ENCODE results near the gene ANKLE2.
A peak's percentile ranks its signal among the peaks of the same experiment; 100 is the strongest.

ANKLE2 gene

DNA sequence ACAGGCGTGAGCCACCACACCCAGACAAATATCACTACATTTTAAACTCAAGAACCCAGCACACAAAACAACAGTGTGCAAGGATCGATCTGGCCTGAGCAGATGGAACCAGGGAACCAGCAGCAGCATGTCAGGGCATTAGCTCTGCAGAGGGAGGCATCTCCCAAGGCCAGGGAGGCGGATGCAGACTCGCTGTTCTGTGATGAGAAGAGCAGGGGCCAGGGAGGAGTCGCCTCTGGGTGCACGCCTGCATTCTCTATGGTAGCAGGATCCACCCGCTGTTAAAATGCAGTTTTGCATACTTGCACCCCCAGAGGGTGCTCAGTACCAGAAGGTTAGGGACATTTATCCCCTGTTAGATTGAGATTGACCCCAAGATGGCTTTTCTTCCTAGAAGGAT lies 33.1 kb downstream of the ANKLE2 start:
- Mint-ChIP-seq H3K9me3 (peaks cover 13% of the 10 kb centered on the region), H3K4me1 (no peaks in the 10 kb centered on the region), H3K27me3 (ENCODE audit: low read depth, poor library complexity) (no peaks in the 10 kb centered on the region), H3K4me3 (no peak overlapping the region), H3K27ac (no peak overlapping the region), H3K36me3 (ENCODE audit: low read depth) (peaks cover 87% of the 10 kb centered on the region)
- DNase-seq, result no peak
- TF ChIP-seq, protein P1, sequence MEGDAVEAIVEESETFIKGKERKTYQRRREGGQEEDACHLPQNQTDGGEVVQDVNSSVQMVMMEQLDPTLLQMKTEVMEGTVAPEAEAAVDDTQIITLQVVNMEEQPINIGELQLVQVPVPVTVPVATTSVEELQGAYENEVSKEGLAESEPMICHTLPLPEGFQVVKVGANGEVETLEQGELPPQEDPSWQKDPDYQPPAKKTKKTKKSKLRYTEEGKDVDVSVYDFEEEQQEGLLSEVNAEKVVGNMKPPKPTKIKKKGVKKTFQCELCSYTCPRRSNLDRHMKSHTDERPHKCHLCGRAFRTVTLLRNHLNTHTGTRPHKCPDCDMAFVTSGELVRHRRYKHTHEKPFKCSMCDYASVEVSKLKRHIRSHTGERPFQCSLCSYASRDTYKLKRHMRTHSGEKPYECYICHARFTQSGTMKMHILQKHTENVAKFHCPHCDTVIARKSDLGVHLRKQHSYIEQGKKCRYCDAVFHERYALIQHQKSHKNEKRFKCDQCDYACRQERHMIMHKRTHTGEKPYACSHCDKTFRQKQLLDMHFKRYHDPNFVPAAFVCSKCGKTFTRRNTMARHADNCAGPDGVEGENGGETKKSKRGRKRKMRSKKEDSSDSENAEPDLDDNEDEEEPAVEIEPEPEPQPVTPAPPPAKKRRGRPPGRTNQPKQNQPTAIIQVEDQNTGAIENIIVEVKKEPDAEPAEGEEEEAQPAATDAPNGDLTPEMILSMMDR (IDR thresholded peaks at IDR 0.05), result no peak

DNA sequence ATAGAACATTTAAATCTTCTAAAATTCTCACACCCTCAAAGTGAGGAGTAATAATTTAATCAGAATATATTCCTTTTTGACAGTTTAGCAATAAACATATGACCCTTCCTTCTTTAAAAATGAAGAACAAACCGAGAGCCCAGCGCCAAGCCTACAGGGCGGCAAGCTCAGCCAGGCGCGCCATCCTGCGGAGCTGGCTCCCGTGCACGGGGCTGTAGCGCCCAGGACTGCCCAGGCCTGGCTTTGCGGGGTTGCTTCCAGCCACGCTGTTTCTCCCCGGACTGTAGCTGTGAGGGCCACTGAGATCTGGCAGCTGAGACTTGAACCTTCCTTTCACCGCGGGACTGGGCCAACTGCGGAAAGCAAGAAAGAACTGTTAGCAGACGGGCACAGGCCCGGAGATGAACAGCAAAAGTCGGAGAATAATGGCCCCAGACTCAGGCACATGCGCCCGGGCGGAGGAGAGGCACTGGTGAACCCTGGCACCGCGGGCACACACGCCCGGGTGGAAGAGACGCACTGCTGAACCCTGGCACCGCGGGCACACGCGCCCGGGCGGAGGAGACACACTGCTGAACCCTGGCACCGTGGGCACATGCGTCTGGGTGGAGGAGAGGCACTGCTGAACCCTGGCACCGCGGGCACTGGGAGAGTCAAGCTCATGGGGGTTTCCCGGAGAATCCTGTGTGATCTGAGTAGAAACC lies 34.4 kb downstream of the ANKLE2 start:
- no peak for DNase-seq
- Mint-ChIP-seq H3K4me3 (no peak overlapping the region), H3K27ac (no peak overlapping the region), H3K9me3 (peaks cover 13% of the 10 kb centered on the region), H3K27me3 (ENCODE audit: low read depth, poor library complexity) (no peaks in the 10 kb centered on the region), H3K36me3 (ENCODE audit: low read depth) (peaks cover 80% of the 10 kb centered on the region), H3K4me1 (no peaks in the 10 kb centered on the region)
- TF ChIP-seq, protein P1 (IDR thresholded peaks at IDR 0.05), result no peak

DNA sequence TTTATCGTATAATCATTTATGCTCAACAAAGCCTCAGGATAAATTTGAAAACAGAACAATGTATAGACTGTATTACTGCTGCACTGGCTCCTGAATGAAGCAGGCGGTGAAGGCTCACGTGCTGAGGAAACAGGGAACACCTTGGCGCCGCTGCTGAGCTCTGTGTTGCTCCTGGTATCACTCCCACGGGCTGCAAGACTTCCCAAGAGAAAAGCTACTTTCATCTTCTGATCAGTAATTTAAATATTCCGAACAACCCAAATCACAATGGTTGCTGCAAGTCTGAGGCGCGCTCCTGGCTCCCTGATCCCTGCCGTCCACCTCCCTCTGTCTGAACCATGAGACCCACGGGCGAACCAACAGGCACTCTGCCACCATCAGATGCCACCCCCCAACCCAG lies 35.2 kb downstream of the ANKLE2 start:
- Mint-ChIP-seq H3K4me1 (no peaks in the 10 kb centered on the region), H3K9me3 (peaks cover 13% of the 10 kb centered on the region), H3K4me3 (no peak overlapping the region), H3K27ac (peak overlapping the region; percentile 71), H3K36me3 (ENCODE audit: low read depth) (peaks cover 72% of the 10 kb centered on the region), H3K27me3 (ENCODE audit: low read depth, poor library complexity) (no peaks in the 10 kb centered on the region)
- DNase-seq, result no peak
- TF ChIP-seq, protein P1 (IDR thresholded peaks at IDR 0.05), result no peak

DNA sequence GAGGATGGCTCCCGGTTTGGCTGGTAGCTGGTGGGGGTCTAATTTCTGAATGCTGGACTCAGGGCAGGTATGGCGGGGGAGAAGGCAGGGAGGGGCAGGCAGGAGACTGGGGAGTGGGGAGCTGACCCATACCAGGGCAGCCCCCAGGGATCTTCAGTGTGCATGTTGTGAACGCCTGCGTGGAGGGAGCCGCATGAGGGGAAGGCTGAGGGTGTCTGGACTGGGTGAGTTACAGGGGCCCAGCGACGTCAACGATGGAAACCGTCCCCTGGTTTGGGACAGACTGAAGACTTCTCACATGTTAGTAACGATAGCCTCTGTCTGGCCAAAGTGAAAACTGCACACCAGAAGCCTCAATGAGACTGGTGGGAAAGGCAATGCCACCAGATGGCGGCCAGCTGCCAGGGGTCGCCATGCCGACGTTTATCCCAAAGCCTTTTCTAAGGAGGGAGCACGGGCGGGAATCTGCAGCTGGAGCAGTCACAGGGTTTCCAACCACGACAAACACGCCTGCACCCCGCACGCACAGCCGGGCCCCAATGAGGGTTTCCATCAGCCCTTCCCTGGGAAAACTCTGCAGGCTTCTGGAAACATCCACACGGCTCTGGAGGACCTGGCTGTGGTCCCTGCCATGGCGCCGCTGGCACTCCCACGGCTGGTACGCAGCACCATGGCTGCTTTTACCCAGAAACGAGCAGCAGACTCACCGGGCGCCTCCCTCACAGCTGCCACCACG lies 37.0 kb downstream of the ANKLE2 start:
- H3K27me3 Mint-ChIP-seq (ENCODE audit: low read depth, poor library complexity), result no peaks in the 10 kb centered on the region
- DNase-seq, result no peak
- H3K4me1 Mint-ChIP-seq, result no peaks in the 10 kb centered on the region
- TF ChIP-seq, protein P1 (IDR thresholded peaks at IDR 0.05), result no peak
- H3K27ac Mint-ChIP-seq, result peak overlapping the region; percentile 77
- H3K4me3 Mint-ChIP-seq, result no peak overlapping the region
- H3K9me3 Mint-ChIP-seq, result peaks cover 6% of the 10 kb centered on the region
- peaks cover 69% of the 10 kb centered on the region for H3K36me3 Mint-ChIP-seq (ENCODE audit: low read depth)

DNA sequence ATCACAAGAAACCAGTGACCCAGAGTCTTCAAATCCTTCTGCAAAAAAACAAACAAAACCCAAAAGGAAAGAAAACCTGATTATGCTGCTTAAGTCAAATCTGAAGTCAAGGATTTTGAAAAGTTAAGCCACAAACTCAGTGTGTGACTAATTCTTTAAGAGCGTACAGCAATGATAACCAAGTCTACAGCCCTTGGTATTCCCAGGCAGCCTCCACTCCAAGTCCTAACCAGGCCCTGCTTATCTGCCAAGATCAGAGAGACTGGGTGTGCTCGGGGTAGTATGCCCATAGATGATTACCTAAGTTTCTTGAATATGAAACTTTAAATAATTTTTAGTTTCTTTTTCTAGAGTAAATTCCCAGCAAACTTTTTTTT lies 37.9 kb downstream of the ANKLE2 start:
- Mint-ChIP-seq H3K27me3 (ENCODE audit: low read depth, poor library complexity) (no peaks in the 10 kb centered on the region), H3K9me3 (peaks cover 2% of the 10 kb centered on the region), H3K27ac (peak overlapping the region; percentile 88), H3K4me1 (no peaks in the 10 kb centered on the region), H3K36me3 (ENCODE audit: low read depth) (peaks cover 72% of the 10 kb centered on the region), H3K4me3 (no peak overlapping the region)
- TF ChIP-seq, protein P1 (IDR thresholded peaks at IDR 0.05), result no peak
- no peak for DNase-seq
